ENCODE measurements around the gene TNN. TPM values are rescaled to one million over a fixed set of nuclear protein-coding genes. Genes with fewer than 3 reads are reported as not detected.

TNN gene
- total RNA-seq, 1 experiment from 2014 or later, result not detected

GRCh38 chr1:175114996-175115395 is 47.4 kb downstream of the TNN start:
- no peak for DNase-seq (ENCODE audit: unreplicated experiment)
- no peaks in the 10 kb centered on the region for H3K9me3 Mint-ChIP-seq (ENCODE audit: unreplicated experiment)
- no peak overlapping the region for H3K27ac Mint-ChIP-seq (ENCODE audit: low read depth, unreplicated experiment)
- H3K4me3 Mint-ChIP-seq (ENCODE audit: unreplicated experiment), result no peak overlapping the region
- CTCF ChIA-PET, result interaction anchor here (0.6 to 5.3 kb wide), 14 partner anchors 10 to 1577 kb away, joined by 3 to 47 read pairs (median 4); no protein-coding TSS in a partner anchor
- H3K4me1 Mint-ChIP-seq (ENCODE audit: insufficient read depth, unreplicated experiment), result no peaks in the 10 kb centered on the region
- no TSS peak for BruUV-seq (replicated peaks)
- intact Hi-C loops (cut with micrococcal nuclease), result no loop called here
- TF ChIP-seq CTCF (IDR thresholded peaks at IDR 0.05; ENCODE audit: unreplicated experiment), result no peak
- POLR2A ChIA-PET, result no interaction called here
- H3K36me3 Mint-ChIP-seq (ENCODE audit: insufficient read depth, unreplicated experiment), result no peaks in the 10 kb centered on the region
- H3K27me3 Mint-ChIP-seq (ENCODE audit: insufficient read depth, unreplicated experiment), result no peaks in the 10 kb centered on the region

- ChIA-PET CTCF (interaction anchor here (0.6 to 5.3 kb wide), 10 partner anchors 9 to 515 kb away, joined by 3 to 47 read pairs (median 8); no protein-coding TSS in a partner anchor), POLR2A (no interaction called here)
- Mint-ChIP-seq H3K27ac (ENCODE audit: low read depth, unreplicated experiment) (no peak overlapping the region), H3K27me3 (ENCODE audit: insufficient read depth, unreplicated experiment) (no peaks in the 10 kb centered on the region), H3K4me3 (ENCODE audit: unreplicated experiment) (no peak overlapping the region), H3K4me1 (ENCODE audit: insufficient read depth, unreplicated experiment) (no peaks in the 10 kb centered on the region), H3K9me3 (ENCODE audit: unreplicated experiment) (no peaks in the 10 kb centered on the region), H3K36me3 (ENCODE audit: insufficient read depth, unreplicated experiment) (no peaks in the 10 kb centered on the region)
- intact Hi-C loops (cut with micrococcal nuclease), result no loop called here
- no TSS peak for BruUV-seq (replicated peaks)
- no peak for TF ChIP-seq CTCF (IDR thresholded peaks at IDR 0.05; ENCODE audit: unreplicated experiment)
- no peak for DNase-seq (ENCODE audit: unreplicated experiment)
These were observed 48.7 kb downstream of the TNN start for GRCh38 chr1:175116210-175116798.

- ChIA-PET CTCF (interaction anchor here (1.1 to 3.4 kb wide), 4 partner anchors 8 to 202 kb away, joined by 5 to 27 read pairs (median 9); no protein-coding TSS in a partner anchor), POLR2A (no interaction called here)
- no peak for TF ChIP-seq CTCF (IDR thresholded peaks at IDR 0.05; ENCODE audit: unreplicated experiment)
- no peak for DNase-seq (ENCODE audit: unreplicated experiment)
- intact Hi-C loops (cut with micrococcal nuclease), result no loop called here
- no peaks in the 10 kb centered on the region for H3K9me3 Mint-ChIP-seq (ENCODE audit: unreplicated experiment)
- H3K27me3 Mint-ChIP-seq (ENCODE audit: insufficient read depth, unreplicated experiment), result no peaks in the 10 kb centered on the region
- no peaks in the 10 kb centered on the region for H3K4me1 Mint-ChIP-seq (ENCODE audit: insufficient read depth, unreplicated experiment)
- H3K4me3 Mint-ChIP-seq (ENCODE audit: unreplicated experiment), result no peak overlapping the region
- H3K27ac Mint-ChIP-seq (ENCODE audit: low read depth, unreplicated experiment), result no peak overlapping the region
- no TSS peak for BruUV-seq (replicated peaks)
- H3K36me3 Mint-ChIP-seq (ENCODE audit: insufficient read depth, unreplicated experiment), result no peaks in the 10 kb centered on the region
These were observed 49.3 kb downstream of the TNN start for GRCh38 chr1:175116903-175117302.

GRCh38 chr1:175118375-175119367 is 51.0 kb downstream of the TNN start:
- Mint-ChIP-seq H3K4me1 (ENCODE audit: insufficient read depth, unreplicated experiment) (no peaks in the 10 kb centered on the region), H3K36me3 (ENCODE audit: insufficient read depth, unreplicated experiment) (no peaks in the 10 kb centered on the region), H3K4me3 (ENCODE audit: unreplicated experiment) (no peak overlapping the region), H3K9me3 (ENCODE audit: unreplicated experiment) (no peaks in the 10 kb centered on the region), H3K27ac (ENCODE audit: low read depth, unreplicated experiment) (no peak overlapping the region), H3K27me3 (ENCODE audit: insufficient read depth, unreplicated experiment) (no peaks in the 10 kb centered on the region)
- ChIA-PET POLR2A (no interaction called here), CTCF (interaction anchor here (0.7 to 1.6 kb wide), 3 partner anchors 89 to 1490 kb away, joined by 4 to 5 read pairs (median 5); no protein-coding TSS in a partner anchor)
- no peak for TF ChIP-seq CTCF (IDR thresholded peaks at IDR 0.05; ENCODE audit: unreplicated experiment)
- intact Hi-C loops (cut with micrococcal nuclease), result no loop called here
- BruUV-seq (replicated peaks), result no TSS peak
- no peak for DNase-seq (ENCODE audit: unreplicated experiment)
